Epidermal melanocyte (primary cell): ENCODE data around the gene PYGO2.

Source experiments
- DNase-seq: peaks from one replicate; pipeline ENCODE4 v3.0.0; 2011; ENCODE audit warnings: low spot score; ENCODE audit not compliant: insufficient read length

PYGO2 gene, protein sequence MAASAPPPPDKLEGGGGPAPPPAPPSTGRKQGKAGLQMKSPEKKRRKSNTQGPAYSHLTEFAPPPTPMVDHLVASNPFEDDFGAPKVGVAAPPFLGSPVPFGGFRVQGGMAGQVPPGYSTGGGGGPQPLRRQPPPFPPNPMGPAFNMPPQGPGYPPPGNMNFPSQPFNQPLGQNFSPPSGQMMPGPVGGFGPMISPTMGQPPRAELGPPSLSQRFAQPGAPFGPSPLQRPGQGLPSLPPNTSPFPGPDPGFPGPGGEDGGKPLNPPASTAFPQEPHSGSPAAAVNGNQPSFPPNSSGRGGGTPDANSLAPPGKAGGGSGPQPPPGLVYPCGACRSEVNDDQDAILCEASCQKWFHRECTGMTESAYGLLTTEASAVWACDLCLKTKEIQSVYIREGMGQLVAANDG

DNA sequence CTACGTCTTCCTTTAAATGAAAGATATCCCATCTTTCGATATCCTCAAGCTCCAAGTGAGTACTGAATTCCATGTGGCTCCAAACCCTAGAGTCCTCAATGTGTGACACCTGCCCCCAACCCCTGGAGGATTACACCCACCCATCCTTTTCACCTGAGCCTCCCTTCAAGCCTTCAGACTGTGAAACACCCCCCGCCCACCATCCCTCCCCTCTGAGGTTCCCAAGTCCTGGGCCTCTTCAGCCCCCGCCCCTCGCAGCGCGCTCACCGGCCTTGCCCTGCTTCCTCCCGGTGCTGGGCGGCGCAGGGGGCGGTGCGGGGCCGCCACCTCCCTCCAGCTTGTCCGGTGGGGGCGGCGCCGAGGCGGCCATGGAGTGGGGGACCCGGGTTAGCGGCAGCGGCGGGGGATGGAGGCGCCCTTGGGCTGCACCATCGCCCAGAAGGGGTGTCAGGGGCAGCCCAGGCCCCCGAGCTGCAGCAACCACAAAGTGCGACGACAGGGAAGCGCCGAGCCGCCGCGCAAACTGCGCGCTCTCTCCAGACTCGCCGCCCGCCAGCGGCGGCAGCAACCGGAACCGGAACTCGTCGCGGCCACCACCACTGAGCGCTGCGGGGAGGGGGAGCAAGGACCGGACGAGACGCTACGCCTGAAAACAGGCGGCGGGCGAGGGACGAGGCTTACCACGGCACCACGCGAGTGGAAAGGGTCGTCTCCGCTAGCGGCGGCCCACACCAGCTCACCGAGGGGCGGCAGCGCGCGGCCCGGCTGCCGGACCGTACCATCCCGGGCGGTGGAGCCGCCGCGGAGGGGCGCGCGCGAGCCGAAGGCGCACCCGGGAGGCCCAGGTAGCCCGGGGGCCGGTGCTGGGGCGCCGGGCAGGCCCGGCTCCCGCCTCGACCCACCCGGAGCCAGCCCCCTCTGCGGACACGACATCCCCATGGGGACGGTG is at the start of gene PYGO2:
Gene PYGO2 (minus strand): TSS at position 576 of the 949 bp plus-strand sequence. CDS start 206 bp downstream, at position 370.
- peak; percentile 78 for DNase-seq

DNA sequence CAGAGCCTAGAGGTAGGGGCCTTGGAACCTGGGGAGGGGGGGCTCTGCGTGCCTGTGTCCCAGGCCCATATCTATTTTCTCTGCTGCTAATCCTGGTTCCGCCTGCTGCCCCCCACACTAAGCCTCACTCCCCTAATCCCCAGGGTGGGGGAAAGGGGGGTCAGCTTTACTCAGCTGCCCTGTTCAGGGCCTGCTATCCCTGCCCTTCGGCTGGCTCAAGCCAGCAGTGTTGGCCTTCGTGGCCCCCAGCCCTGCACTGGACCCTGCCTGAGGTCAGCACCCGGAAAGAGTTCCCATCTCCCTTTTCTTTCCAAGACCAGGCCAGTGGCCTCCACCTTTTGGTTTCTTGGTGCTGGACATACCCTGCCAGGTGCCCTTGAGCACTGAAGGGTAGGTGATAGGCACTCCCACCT is 49.4 kb upstream of the PYGO2 start:
- no peak for DNase-seq

DNA sequence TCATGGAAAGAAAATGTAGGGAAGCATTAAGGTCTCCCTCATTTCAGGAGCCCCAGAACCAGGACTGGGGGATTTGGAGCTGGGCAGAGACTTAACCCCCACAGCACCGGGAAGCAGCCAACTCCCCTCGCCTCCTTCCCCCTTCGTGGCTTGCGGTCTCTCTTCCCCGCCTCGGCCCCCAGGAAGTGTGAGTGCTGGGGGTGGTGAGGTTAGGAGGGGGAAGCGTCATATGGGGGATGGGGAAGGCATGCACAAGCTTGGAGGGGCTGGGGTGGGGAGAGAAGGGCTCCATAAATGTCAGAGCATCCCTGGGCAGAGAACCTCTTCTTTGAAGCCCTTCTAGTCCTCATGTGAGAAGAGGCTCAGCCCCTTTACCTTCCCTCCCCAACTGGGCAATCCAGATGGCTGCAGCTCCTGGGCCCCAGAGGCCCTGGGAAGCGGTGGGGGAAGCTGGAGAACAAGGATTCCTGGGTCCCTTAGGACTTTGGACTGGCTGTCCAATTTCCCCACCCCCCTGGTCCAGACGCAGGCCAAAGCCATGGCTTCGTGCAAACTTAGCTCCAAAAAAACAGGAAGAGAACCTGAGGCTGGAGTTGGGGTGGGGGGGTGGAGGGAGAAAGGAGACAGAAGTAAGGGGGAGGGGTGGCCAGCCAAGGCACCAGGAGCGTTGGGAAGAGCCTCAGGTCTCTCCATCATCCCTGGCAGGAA is 48.8 kb upstream of the PYGO2 start:
- DNase-seq = no peak

DNA sequence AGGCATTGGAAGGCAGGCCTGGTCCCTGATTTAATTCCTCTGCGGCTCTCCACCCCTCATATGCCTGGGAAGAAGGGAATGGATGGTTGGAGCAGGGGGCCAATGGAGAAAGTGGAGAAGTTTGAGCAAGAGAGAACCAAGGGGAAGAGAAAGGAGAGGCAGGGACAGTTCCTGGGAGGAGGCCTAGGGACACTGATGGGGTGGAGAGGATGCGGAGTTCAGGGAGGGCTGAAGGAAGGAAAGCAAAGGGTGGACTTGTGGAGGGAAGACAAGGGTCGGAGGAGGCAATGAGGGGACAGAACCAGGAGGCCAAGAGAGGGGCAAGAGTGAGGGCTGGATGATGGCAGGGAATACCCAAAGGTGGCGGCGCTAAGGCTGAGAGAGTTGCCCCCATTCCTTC is 48.2 kb upstream of the PYGO2 start:
- DNase-seq = no peak

DNA sequence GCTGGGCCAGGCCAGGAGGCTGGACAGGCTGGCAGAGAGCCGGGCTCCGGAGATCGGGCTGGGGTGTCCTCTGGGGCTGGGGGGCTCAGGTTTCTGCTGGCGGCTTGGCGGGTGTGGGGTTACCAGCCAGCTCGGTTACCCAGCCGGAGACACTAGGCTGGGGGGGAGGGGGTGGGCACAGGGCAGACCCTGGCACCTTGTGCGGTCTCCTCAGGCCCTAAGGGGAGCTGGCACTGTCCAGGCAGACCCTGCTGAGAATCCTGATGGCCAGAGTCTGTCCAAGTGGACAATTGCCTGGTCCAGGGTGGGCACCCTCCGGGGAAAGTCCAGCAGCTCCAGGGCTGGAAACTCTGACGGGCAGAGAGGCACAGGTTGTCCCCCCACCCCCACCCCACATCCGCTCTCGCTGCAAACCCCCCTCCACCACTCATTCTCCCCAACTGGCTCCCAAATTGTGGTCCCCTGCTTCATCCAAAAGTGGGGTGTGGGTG is 47.7 kb upstream of the PYGO2 start:
- no peak for DNase-seq

DNA sequence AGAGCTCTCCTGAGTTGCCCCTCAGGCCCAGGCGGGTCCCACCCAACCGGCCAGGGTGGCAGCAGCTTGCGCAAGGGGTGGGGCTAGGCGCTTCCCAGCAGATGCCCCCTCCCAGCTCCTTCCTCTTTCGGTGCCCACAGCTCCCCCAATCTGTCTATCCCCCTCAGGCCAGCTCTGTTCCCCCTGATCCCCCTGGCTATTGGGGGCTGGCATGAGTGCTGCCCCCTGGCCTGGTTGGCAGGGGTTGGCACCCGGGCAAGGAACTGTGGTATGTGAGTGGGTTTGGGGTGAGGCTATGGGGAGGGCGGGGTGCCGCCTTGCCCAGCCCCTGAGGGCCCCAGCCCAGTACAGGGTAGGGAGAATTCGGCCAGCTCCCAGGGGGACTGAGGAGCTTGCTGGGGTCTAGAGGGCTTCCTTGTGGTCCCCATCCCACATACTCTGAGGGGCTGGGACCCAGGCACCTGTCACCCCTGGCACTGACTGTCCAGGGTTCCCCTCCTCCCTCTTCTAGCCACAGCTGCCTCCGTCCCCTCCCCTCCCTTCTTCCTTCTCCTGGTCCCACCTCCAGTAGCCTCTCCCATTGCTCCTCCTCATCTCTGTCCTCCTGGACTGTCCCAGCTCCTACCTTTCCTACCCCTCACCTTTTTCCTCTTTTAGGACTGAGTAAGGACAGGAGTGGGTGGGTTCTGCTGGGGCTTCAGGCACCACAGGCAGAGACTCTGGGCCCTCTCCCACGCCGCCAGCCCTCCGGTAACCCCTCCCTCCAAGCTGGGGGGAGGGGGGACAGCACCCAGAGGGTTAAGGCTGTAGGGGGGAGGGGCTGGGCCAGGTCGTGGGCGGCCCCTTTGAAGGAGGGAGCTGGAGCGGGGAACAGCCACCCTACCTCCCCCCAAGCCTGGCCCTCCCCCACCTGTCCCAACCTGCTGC is 46.7 kb upstream of the PYGO2 start:
- no peak for DNase-seq

DNA sequence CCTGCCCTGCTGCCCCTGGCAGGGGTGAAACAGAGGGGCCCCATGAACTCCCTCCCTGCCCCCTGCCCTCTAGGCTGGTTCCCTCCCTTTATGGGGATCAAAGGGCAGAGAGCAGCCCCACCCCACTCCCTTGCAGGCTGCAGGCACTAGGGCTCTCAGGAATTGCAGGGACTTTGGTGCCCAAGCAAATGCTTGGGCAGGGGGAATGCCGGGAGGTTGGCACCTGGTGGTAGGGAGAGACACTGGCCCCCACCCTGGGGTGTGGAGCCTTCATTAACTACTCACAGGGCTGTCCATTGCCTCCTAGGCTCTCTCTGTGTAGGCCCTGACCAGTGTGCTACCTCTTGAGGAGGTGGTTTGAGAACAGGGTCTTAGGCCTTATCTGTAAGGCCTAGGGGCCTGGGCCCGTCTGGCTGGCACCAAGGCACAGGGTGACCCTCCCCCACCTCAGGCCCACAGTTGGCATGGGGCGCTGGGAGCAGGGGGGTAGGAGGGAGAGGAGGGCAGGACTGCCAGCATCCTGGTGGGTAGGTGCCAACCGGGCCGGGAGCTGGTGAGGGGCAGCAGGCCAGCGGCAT is 45.8 kb upstream of the PYGO2 start:
- no peak for DNase-seq

DNA sequence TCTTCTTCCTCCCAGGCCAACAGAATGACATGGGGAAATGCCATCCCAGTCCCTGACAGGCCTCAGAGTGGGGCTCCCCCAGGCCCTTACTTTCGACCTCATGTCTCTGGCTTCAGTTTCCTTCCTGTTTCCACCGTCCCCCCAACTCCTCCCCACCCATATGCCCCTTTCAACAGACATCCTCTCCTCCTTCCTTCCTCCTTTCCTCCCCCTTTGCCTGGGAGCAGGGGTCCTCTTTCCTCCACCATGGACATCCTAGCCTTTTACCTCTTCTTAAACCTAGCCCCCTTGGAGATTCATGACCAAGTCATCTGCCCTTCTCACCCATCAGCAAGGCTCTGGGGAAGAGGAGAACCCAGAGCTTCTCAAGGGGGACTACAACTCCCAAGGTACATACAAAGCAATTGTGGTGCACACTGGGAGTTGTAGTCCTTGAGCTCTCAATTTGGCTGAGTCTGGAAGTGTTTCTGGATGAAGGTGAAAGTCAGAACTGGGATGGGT is 45.1 kb upstream of the PYGO2 start:
- no peak for DNase-seq

DNA sequence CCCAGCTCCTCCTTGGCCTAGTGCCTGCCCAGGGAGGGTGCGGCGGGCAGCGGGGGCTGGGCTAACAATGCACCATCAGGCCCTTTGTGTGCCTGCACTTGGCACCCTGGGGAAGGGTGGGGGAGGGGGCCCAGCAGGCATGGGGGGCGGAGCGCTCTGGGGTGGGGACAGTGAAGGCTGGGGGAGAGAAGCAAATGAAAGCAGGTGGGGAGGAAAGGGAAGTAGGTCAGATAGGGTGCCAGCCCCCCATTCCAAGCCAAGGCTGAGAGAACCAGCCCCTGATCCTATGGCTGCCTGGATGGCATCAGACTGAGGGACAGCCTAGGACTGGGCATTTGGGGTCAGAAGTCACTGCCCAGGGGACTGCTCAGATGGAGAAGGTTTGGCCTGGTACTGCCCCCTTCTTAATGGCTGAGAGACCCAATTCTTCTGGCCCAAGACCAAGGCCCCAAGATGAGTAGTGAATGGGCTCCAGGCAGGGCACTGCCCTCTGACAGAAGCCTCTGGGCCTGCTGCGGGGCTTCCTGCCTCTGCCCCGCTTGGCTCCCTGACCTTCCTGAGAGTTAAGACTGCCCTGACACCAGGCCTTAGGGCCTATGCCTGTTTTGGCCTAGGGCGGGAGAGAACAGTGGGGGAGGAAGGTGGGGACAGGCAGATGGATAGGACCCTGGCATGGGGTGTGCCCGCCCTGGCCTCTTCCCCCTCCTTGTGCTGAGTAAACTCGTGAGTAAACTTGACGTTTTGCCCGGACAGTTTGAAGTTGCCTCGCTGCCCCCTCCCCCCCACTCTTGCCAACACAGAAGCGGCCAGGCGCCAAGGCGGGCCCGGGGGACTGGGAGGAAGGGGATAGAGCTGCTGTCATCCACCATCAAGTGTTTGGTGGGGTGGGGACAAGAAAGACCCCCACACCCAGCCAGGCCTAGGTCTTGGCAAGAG is 43.8 kb upstream of the PYGO2 start:
- DNase-seq = no peak

DNA sequence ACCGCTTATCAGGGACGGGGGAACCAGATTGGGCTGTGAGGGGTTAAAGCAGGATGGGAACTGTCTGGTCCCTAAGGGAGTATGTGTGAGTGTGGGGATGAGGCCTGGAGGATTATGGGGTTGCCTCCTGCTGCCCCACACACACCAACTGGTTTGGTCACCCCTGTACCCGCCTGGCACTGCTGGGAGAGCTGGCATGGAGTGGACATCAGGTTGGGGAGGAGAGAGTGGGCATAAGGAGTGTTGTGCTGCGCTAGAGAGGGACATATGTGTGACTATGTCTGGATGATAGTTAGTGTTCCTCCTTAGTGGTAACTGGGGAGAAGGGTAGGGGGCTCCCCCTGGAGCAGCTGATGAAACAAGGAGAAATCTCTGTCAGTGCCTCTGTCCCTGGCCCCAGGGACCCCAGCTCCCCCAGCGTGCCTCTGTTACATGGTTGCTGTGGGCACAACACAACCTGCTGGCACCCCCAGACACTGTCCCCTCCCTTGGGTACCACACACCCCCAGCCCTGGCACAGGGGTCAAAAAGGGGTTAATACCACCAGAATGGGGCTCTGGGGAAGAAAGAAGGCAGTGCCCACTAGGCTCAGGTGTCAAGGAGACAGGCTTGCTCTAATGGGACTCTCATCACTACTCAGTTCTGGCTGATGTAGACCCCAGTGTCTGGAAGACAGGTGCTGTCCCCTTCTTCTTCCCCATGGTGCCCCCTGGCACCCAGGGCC is 42.9 kb upstream of the PYGO2 start:
- DNase-seq = no peak

DNA sequence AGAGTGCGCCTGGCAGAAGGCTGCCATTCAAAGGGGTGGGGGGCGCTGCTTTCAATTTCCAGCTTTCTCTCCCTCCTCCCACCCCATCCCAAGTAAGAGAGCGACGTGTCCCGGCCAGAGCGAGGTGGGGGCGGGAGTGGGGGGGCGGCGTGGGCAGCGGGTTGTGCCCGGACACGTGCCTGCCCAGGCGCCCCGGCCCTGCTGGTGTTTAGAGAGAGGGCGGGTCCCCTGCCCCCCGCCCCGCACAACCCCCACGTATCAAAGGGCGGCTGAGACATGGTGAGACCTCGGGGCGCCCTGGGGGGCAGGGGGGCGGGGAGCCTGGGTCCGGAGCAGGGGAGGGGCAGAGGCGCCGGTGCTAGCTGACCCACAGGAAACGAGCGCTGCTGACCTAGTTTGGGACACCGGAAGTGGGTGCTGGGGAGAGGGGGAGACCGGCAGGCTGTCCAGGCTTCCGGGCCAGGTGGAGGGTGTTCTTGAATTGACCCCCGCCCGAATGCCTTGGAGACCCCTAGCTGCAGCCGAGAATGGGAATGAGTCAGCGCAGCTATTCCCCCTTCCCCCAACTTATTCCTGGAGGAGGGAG is 42.3 kb upstream of the PYGO2 start:
- no peak for DNase-seq

DNA sequence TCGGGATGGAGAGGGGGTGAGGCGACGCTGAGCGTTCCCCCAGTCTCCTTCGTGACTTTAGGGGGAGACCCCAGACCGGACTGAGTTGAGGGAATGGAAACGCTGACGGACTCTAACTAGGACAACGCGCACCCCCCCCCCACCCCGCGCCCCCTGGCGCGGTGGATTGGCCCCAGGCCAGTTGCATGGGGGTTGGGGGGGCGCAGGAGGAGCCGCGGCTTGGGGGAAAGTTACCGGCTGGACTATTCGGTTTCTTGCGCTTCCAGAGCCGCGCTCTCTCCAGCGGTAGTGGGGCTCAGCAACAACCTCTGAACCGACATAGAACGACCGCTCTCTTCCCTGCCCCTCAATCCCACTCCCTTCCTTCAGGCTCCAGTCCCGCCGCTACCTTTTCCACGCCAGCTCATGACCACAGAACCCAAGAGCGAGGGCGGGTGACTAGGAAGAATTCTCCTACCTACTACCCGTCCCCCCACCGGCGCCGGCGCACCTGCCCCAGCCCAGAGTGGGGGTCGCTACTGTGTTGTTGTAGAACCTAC is 41.7 kb upstream of the PYGO2 start:
- DNase-seq = no peak

DNA sequence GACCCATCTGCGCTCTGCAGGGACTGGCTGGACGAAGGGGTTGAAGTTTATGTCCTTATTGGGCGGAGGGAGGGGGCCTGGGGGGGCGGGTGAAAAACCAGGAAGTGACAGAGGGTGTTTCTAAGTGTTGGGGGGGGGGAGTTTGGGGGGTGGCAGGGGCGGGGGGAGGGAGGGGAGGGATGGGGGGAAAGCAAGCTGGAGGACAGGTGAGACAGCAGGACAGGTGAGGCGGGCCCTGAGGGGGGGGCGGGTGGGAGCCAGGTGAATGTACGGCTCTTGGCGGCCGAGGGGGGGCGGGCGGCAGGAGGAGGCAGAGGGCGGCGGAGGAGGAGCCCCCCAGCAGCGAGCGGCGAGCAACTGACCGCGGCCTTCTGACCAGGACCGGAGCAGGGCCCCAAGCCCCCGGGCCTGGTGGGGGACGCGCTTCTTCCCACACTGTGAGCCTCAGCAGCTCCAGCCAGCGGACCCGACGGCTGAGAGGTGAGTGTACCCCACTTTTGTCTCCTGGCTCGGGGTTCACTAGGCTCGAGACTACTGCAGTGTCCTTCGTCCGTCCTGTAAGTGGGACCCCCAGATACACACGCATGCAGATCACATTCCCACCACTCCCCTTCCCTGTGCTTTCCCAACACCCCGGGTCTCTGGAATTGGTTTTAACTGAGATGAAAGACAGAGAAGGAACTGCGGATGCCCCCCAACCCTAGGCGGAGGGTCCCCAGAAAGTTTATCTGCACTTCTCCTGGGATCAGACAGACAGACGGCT is 41.1 kb upstream of the PYGO2 start, which contains the start of gene ZBTB7B:
Gene ZBTB7B (plus strand): TSS at position 339 of the 763 bp plus-strand sequence. CDS start 11,859 bp downstream, outside the sequence.
- no peak for DNase-seq

DNA sequence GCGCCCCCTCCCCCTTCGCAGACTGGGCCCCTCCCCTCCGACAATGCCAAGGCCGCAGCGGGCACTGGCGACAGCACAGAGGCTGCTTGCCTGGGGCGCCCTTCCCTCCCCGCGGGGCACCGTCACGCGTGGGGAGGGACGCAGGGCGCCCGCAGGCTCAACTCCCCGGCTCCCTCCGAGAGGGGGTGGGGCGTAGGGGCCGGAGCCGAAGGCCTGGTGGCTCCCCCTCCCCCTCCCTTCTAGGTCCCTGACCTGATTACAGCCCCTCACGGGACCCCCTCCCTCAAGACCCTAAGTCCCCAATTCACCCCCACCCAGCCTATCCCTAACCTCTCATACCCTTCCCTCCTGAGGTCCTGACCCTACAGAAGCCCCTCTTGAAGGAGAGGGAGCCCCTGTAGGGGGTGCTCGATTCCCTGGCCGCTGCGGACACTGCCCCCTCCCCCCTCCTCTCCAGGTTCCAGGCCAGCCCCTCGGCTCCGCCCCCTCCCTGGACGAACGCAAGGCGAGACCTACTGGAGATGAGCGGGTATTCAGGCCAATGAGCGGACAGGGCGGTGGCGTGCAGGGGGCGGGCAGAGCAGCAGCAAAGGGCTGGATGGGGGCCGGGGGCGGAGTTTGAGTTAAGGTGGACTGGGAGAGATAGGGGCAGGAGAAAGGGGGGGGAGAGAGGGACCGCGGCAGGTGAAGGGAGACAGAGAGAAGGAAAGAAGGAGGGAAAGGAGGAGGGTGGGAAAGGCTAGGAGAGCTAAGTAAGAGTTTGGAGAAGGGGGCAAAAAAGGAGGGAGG is 40.3 kb upstream of the PYGO2 start:
- peak; percentile 99 for DNase-seq

DNA sequence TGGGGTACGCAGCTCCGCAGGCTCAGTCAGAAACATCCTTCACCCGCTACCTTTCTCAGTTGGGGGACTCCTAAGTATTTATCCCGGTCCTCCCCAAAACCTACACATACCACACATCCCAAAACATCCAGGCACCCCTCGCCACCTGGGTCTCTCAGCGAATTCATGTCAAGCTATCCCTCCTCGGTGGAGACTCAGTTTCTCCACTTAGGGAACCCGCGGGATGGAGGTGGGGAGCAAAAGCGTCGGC is 39.8 kb upstream of the PYGO2 start:
- no peak for DNase-seq
